ENCODE results near the gene ARHGEF37. TPM values are rescaled to one million over a fixed set of nuclear protein-coding genes. Genes with fewer than 3 reads are reported as not detected.

ARHGEF37 gene
- total and polyA plus RNA-seq, 9 of the 15 experiments (the other 6 are each of a cell fraction or from before 2014, with no cell fraction given): 0.01 to 0.27 (median 0.05) TPM

DNA sequence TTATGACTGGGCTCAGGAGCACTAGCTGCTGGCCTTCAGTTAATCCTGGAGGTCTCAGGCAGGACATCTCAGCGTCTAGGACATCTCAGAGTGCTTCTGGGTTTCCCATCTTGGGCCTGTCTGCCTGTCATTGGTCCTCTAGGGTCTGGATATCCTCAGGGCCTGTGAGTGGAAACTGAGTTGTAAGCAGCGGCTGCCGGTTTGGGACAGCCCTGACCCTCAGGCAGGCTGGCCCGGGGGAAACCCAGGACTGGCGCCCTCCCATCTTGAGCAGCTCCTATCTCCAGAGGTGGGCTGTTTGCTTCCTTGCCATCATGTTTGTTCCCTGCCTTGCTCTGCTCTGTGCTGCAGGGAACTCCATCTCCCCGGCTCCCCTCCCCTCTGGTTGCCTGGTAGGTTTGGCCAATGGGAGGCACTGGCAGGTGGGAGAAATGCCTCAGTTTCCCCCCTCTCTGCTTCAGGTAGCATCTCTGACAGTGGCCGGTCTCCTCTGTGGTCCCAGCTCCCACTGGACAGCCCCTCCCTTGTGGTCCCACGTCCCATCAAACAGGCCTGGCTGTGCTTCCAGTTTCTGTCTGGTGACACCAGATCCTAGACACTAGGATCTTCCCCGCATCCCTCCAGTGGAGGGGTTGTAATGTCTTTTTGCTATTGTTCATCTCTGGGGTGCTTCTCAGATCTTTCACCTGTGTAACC, 57.4 kb downstream of the ARHGEF37 start:
- Histone ChIP-seq H3K36me3 (ENCODE audit: control insufficient read depth, insufficient read depth, low read length) (no peaks in the 10 kb centered on the region), H3K9ac (ENCODE audit: insufficient read depth in 1 of 2, low read depth in 2 of 2, low read length in 2 of 2) (no peak overlapping the region), H3K79me2 (ENCODE audit: control insufficient read depth, insufficient read depth, low read length) (no peaks in the 10 kb centered on the region), H3K4me2 (ENCODE audit: insufficient read depth, low read length) (no peak overlapping the region), H3K9me3 (replicated peaks; ENCODE audit: control insufficient read depth, insufficient read depth, low read depth, low read length) (no peaks in the 10 kb centered on the region), H3K27ac (ENCODE audit: extremely low read depth, low read depth, low read length) (no peak overlapping the region), H3K9me1 (ENCODE audit: control insufficient read depth, insufficient read depth, low read length) (no peaks in the 10 kb centered on the region), H2AFZ (ENCODE audit: low read depth, low read length) (no peak overlapping the region), H3K4me3 (no peak overlapping the region), H3K27me3 (ENCODE audit: control insufficient read depth in 2 of 2, insufficient read depth in 2 of 2, low read length in 2 of 2) (no peaks in the 10 kb centered on the region), H4K20me1 (replicated peaks; ENCODE audit: control insufficient read depth, insufficient read depth, low read length) (no peaks in the 10 kb centered on the region), H3K4me1 (replicated peaks in 1 of 2; ENCODE audit: control insufficient read depth in 2 of 2, insufficient read depth in 2 of 2, low read length in 2 of 2) (peaks cover 11 to 12% of the 10 kb centered on the region in 2 experiments)
- TF ChIP-seq BRD4 (IDR thresholded peaks at IDR 0.05) (no peak), GATAD2A (IDR thresholded peaks at IDR 0.05) (no peak), ZNF12 (CRISPR knock-in tag; IDR thresholded peaks at IDR 0.05) (no peak), HCFC1 (IDR thresholded peaks at IDR 0.05; ENCODE audit: low read depth, low read length) (no peak), NR2C2 (CRISPR knock-in tag; IDR thresholded peaks at IDR 0.05) (no peak), NR2C2 (tag; IDR thresholded peaks at IDR 0.05) (no peak), ZNF717 (CRISPR knock-in tag; IDR thresholded peaks at IDR 0.05) (no peak), ZNF311 (CRISPR knock-in tag; IDR thresholded peaks at IDR 0.05) (no peak), ZNF408 (CRISPR knock-in tag; IDR thresholded peaks at IDR 0.05; ENCODE audit: low read depth) (no peak), JUNB (CRISPR knock-in tag; conservative IDR thresholded peaks at IDR 0.05) (no peak), IRF2 (CRISPR knock-in tag; IDR thresholded peaks at IDR 0.05) (no peak), MIER1 (IDR thresholded peaks at IDR 0.05; ENCODE audit: low read depth) (no peak), NONO (IDR thresholded peaks at IDR 0.05; ENCODE audit: low read depth in 2 of 2, low read length in 1 of 2) (no peak), SMAD2 (IDR thresholded peaks at IDR 0.05; ENCODE audit: low read depth, low read length) (no peak), ZNF77 (CRISPR knock-in tag; IDR thresholded peaks at IDR 0.05) (no peak)
- TF ChIP-seq, protein P1, sequence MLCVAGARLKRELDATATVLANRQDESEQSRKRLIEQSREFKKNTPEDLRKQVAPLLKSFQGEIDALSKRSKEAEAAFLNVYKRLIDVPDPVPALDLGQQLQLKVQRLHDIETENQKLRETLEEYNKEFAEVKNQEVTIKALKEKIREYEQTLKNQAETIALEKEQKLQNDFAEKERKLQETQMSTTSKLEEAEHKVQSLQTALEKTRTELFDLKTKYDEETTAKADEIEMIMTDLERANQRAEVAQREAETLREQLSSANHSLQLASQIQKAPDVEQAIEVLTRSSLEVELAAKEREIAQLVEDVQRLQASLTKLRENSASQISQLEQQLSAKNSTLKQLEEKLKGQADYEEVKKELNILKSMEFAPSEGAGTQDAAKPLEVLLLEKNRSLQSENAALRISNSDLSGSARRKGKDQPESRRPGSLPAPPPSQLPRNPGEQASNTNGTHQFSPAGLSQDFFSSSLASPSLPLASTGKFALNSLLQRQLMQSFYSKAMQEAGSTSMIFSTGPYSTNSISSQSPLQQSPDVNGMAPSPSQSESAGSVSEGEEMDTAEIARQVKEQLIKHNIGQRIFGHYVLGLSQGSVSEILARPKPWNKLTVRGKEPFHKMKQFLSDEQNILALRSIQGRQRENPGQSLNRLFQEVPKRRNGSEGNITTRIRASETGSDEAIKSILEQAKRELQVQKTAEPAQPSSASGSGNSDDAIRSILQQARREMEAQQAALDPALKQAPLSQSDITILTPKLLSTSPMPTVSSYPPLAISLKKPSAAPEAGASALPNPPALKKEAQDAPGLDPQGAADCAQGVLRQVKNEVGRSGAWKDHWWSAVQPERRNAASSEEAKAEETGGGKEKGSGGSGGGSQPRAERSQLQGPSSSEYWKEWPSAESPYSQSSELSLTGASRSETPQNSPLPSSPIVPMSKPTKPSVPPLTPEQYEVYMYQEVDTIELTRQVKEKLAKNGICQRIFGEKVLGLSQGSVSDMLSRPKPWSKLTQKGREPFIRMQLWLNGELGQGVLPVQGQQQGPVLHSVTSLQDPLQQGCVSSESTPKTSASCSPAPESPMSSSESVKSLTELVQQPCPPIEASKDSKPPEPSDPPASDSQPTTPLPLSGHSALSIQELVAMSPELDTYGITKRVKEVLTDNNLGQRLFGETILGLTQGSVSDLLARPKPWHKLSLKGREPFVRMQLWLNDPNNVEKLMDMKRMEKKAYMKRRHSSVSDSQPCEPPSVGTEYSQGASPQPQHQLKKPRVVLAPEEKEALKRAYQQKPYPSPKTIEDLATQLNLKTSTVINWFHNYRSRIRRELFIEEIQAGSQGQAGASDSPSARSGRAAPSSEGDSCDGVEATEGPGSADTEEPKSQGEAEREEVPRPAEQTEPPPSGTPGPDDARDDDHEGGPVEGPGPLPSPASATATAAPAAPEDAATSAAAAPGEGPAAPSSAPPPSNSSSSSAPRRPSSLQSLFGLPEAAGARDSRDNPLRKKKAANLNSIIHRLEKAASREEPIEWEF (CRISPR knock-in tag; IDR thresholded peaks at IDR 0.05): no peak
- TF ChIP-seq, protein P2, sequence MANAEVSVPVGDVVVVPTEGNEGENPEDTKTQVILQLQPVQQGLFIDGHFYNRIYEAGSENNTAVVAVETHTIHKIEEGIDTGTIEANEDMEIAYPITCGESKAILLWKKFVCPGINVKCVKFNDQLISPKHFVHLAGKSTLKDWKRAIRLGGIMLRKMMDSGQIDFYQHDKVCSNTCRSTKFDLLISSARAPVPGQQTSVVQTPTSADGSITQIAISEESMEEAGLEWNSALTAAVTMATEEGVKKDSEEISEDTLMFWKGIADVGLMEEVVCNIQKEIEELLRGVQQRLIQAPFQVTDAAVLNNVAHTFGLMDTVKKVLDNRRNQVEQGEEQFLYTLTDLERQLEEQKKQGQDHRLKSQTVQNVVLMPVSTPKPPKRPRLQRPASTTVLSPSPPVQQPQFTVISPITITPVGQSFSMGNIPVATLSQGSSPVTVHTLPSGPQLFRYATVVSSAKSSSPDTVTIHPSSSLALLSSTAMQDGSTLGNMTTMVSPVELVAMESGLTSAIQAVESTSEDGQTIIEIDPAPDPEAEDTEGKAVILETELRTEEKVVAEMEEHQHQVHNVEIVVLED (CRISPR knock-in tag; IDR thresholded peaks at IDR 0.05): no peak
- POLR2A ChIA-PET: interaction anchor here (1.0 to 1.6 kb wide), 3 partner anchors 10 to 190 kb away, joined by 3 to 4 read pairs (median 3); no protein-coding TSS in a partner anchor
- 40% methylated on average over 8 of the region's 9 CpGs for WGBS (ENCODE audit: insufficient coverage, low coverage, missing lambda C conversion rate)
- in situ Hi-C loops (cut with MboI): loop anchor here (5.0 to 10.0 kb wide), 3 partner anchors 189 to 576 kb away; no protein-coding TSS in a partner anchor
- intact Hi-C loops (cut with micrococcal nuclease): loop anchor here (5.0 kb wide), 1 partner anchor 139 kb away; no protein-coding TSS in a partner anchor
- no TSS peak for BruUV-seq (replicated peaks)
- DNase-seq (ENCODE audit: extremely low read depth in 1 of 4, low spot score in 3 of 4) (no peak), ATAC-seq (no peak), FAIRE-seq (no peak)
- CTCF ChIA-PET (ENCODE audit: low intra/inter-chr PET ratio): interaction anchor here (5.7 kb wide), 1 partner anchor 190 kb away, joined by 108 read pairs; no protein-coding TSS in a partner anchor

Measured in K562 (cell line).